Smooth muscle cell (in vitro differentiated cells): Measurements from ENCODE around the gene MPPED2. TPM values are rescaled to one million over a fixed set of nuclear protein-coding genes. Genes with fewer than 3 reads are reported as not detected.

Source experiments
- DNase-seq: peaks from one replicate; lab custom pipeline; 2025; ENCODE audit not compliant: unreplicated experiment; lab: John Stamatoyannopoulos, UW
- H2AFZ ChIP-seq: fragments of 200-600 bp; sonication (generic); 2 replicates; pipeline ENCODE4 v1.6.0; 2016; ENCODE audit warnings: antibody characterized with exemption, low read depth, mild to moderate bottlenecking
- H3F3A ChIP-seq: fragments of 200-600 bp; sonication (generic); 2 replicates; pipeline ENCODE4 v1.6.0; 2017; ENCODE audit warnings: antibody characterized with exemption, low read depth
- H3K27ac ChIP-seq: fragments of 200-600 bp; sonication (generic); 2 replicates; pipeline ENCODE4 v1.5.1; 2016; ENCODE audit warnings: low read depth, mild to moderate bottlenecking
- H3K27me3 ChIP-seq: fragments of 200-600 bp; sonication (generic); 2 replicates; pipeline ENCODE4 v1.6.1; 2016; ENCODE audit warnings: low read depth, mild to moderate bottlenecking
- H3K36me3 ChIP-seq: fragments of 200-600 bp; sonication (generic); 2 replicates; pipeline ENCODE4 v1.5.1; 2016; ENCODE audit warnings: low read depth
- H3K4me1 ChIP-seq: fragments of 200-600 bp; sonication (generic); 2 replicates; pipeline ENCODE4 v1.5.1; 2016; ENCODE audit warnings: low read depth
- H3K4me2 ChIP-seq: fragments of 200-600 bp; sonication (generic); 2 replicates; pipeline ENCODE4 v1.6.0; 2016; ENCODE audit warnings: mild to moderate bottlenecking
- H3K4me3 ChIP-seq: fragments of 200-600 bp; sonication (generic); 2 replicates; pipeline ENCODE4 v1.5.1; 2016; ENCODE audit warnings: mild to moderate bottlenecking
- H3K79me2 ChIP-seq: fragments of 200-600 bp; sonication (generic); 2 replicates; pipeline ENCODE4 v1.6.0; 2016; ENCODE audit warnings: low read depth, mild to moderate bottlenecking
- H3K9ac ChIP-seq: fragments of 200-600 bp; sonication (generic); 2 replicates; pipeline ENCODE4 v1.6.0; 2016; ENCODE audit warnings: low read depth
- H3K9me3 ChIP-seq: fragments of 200-600 bp; sonication (generic); replicated peaks from 2 replicates; pipeline ENCODE4 v1.5.1; 2016; ENCODE audit warnings: low read depth
- H4K20me1 ChIP-seq: fragments of 200-600 bp; sonication (generic); 2 replicates; pipeline ENCODE4 v1.6.0; 2016; ENCODE audit warnings: low read depth
- CTCF ChIP-seq: fragments of 200-600 bp; sonication (generic); IDR thresholded peaks from 2 replicates; pipeline ENCODE4 v1.5.1; 2017; ENCODE audit warnings: borderline replicate concordance, mild to moderate bottlenecking, antibody characterized with exemption; ENCODE audit not compliant: insufficient read depth, poor library complexity, severe bottlenecking
- WGBS: methylation state at CpG from one replicate; pipeline ENCODE4 v1.1.7; 2016; ENCODE audit warnings: low lambda C conversion rate; 5-methylcytosine and 5-hydroxymethylcytosine counted together
- polyA plus RNA-seq: library from polyadenylated mRNA; unstranded; fragments of >200 nt; fragmentation: Nextera tagmentation; extraction: Ambion mirVana; gene quantifications from 2 replicates; pipeline ENCODE4 v1.2.1, GENCODE V29; 2016
- total RNA-seq: library from RNA; depleted of rRNA; stranded (reverse); fragments of >200 nt; gene quantifications from 2 replicates; pipeline ENCODE4 v1.2.3, GENCODE V29; 2014

MPPED2 gene
- total and polyA plus RNA-seq, 2 experiments from 2014 or later = 0.82 to 1.4 TPM

- no peak overlapping the region for H3K4me2 ChIP-seq
- no peaks in the 10 kb centered on the region for H3K79me2 ChIP-seq
- H3K27me3 ChIP-seq = no peaks in the 10 kb centered on the region
- no peak for DNase-seq
- no peaks in the 10 kb centered on the region for H3K9me3 ChIP-seq
- no peak overlapping the region for H2AFZ ChIP-seq
- H3K36me3 ChIP-seq = no peaks in the 10 kb centered on the region
- H3K27ac ChIP-seq = no peak overlapping the region
- H4K20me1 ChIP-seq = no peaks in the 10 kb centered on the region
- H3K4me1 ChIP-seq = no peaks in the 10 kb centered on the region
- H3F3A ChIP-seq = no peaks in the 10 kb centered on the region
- TF ChIP-seq CTCF = no peak
- 77% methylated on average over 13 of the region's 13 CpGs for WGBS
- no peak overlapping the region for H3K9ac ChIP-seq
- no peak overlapping the region for H3K4me3 ChIP-seq
These were observed 50.3 kb downstream of the MPPED2 start for GRCh38 chr11:30535818-30536217.

GRCh38 chr11:30533445-30533947 lies 52.7 kb downstream of the MPPED2 start:
- no peak overlapping the region for H3K27ac ChIP-seq
- 93% methylated on average over 2 of the region's 2 CpGs for WGBS
- H4K20me1 ChIP-seq = no peaks in the 10 kb centered on the region
- no peaks in the 10 kb centered on the region for H3F3A ChIP-seq
- no peak overlapping the region for H3K4me2 ChIP-seq
- H2AFZ ChIP-seq = no peak overlapping the region
- H3K79me2 ChIP-seq = no peaks in the 10 kb centered on the region
- no peaks in the 10 kb centered on the region for H3K36me3 ChIP-seq
- no peak overlapping the region for H3K9ac ChIP-seq
- TF ChIP-seq CTCF = no peak
- no peaks in the 10 kb centered on the region for H3K9me3 ChIP-seq
- H3K27me3 ChIP-seq = no peaks in the 10 kb centered on the region
- H3K4me3 ChIP-seq = no peak overlapping the region
- DNase-seq = no peak
- no peaks in the 10 kb centered on the region for H3K4me1 ChIP-seq

- Histone ChIP-seq H3K4me1 (no peaks in the 10 kb centered on the region), H3K79me2 (no peaks in the 10 kb centered on the region), H3K9ac (no peak overlapping the region), H3K36me3 (no peaks in the 10 kb centered on the region), H4K20me1 (no peaks in the 10 kb centered on the region), H3K27me3 (no peaks in the 10 kb centered on the region), H3K9me3 (no peaks in the 10 kb centered on the region), H3K4me3 (no peak overlapping the region), H3K27ac (no peak overlapping the region), H2AFZ (no peak overlapping the region), H3F3A (no peaks in the 10 kb centered on the region), H3K4me2 (no peak overlapping the region)
- no peak for DNase-seq
- no peak for TF ChIP-seq CTCF
- WGBS = 77% methylated on average over 3 of the region's 3 CpGs
These were observed 58.6 kb downstream of the MPPED2 start for GRCh38 chr11:30527566-30527965.

- Histone ChIP-seq H3K79me2 (no peaks in the 10 kb centered on the region), H3K9ac (no peak overlapping the region), H3K4me3 (no peak overlapping the region), H4K20me1 (no peaks in the 10 kb centered on the region), H3K9me3 (no peaks in the 10 kb centered on the region), H3F3A (no peaks in the 10 kb centered on the region), H3K27me3 (no peaks in the 10 kb centered on the region), H3K36me3 (no peaks in the 10 kb centered on the region), H2AFZ (no peak overlapping the region), H3K4me1 (no peaks in the 10 kb centered on the region), H3K4me2 (no peak overlapping the region), H3K27ac (no peak overlapping the region)
- no peak for TF ChIP-seq CTCF
- WGBS = 90% methylated on average over 3 of the region's 3 CpGs
- DNase-seq = no peak
These were observed 59.6 kb downstream of the MPPED2 start for GRCh38 chr11:30526558-30526957.
